Suprapubic skin (tissue), 3 donors: Measurements from ENCODE around the gene JAKMIP1.

ENCODE experiments used
- CTCF ChIP-seq, 2 donors: fragments of 200-600 bp in 1 of 2; fragments of 450-650 bp in 1 of 2; sonication (generic) in 1 of 2; IDR thresholded peaks; one replicate each; pipeline ENCODE4 v1.5.1; 2016 to 2019; ENCODE audit warnings: antibody characterized with exemption in 2 of 2, mild to moderate bottlenecking in 1 of 2, moderate library complexity in 1 of 2
- POLR2A ChIP-seq, 2 donors: fragments of 450-650 bp; IDR thresholded peaks; one replicate each; pipeline ENCODE4 v1.6.1; 2017; ENCODE audit warnings: antibody characterized with exemption in 2 of 2, mild to moderate bottlenecking in 2 of 2, moderate library complexity in 2 of 2

- no peak for TF ChIP-seq CTCF (IDR thresholded peaks at IDR 0.05)
- no peak for TF ChIP-seq POLR2A (IDR thresholded peaks at IDR 0.05)
These were observed 24.9 kb downstream of the JAKMIP1 start for GRCh38 chr4:6175426-6175825.
